Kidney tubule cell (primary cell): ENCODE measurements around the gene ATF6.

Source experiments
- DNase-seq: peaks from one replicate; pipeline ENCODE4 v3.0.0-alpha.2; 2018; ENCODE audit warnings: low spot score

ATF6 gene

GRCh38 chr1:161834967-161835550, 68.9 kb downstream of the ATF6 start:
- peak; percentile 17 for DNase-seq

- DNase-seq: no peak
Measured at GRCh38 chr1:161836018-161836417, 69.9 kb downstream of the ATF6 start.

- no peak for DNase-seq
Measured at GRCh38 chr1:161838362-161838761, 72.2 kb downstream of the ATF6 start.

- no peak for DNase-seq
Measured at GRCh38 chr1:161838885-161839284, 72.8 kb downstream of the ATF6 start.

- no peak for DNase-seq
Measured at GRCh38 chr1:161839591-161839990, 73.5 kb downstream of the ATF6 start.

GRCh38 chr1:161840363-161840762, 74.2 kb downstream of the ATF6 start:
- DNase-seq: no peak

- DNase-seq: no peak
Measured at GRCh38 chr1:161843156-161843555, 77.0 kb downstream of the ATF6 start.

- DNase-seq: no peak
Measured at GRCh38 chr1:161844696-161845095, 78.6 kb downstream of the ATF6 start.

- no peak for DNase-seq
Measured at GRCh38 chr1:161848676-161849075, 82.6 kb downstream of the ATF6 start.

- DNase-seq: no peak
Measured at GRCh38 chr1:161849518-161849917, 83.4 kb downstream of the ATF6 start.

GRCh38 chr1:161855260-161855659, 89.1 kb downstream of the ATF6 start:
- no peak for DNase-seq

- DNase-seq: no peak
Measured at GRCh38 chr1:161858271-161858670, 92.2 kb downstream of the ATF6 start.

GRCh38 chr1:161863549-161863948, 97.4 kb downstream of the ATF6 start:
- no peak for DNase-seq

- DNase-seq: no peak
Measured at GRCh38 chr1:161864577-161864976, 98.5 kb downstream of the ATF6 start.

- DNase-seq: peak; percentile 1
Measured at GRCh38 chr1:161866241-161866640, 100.1 kb downstream of the ATF6 start.

GRCh38 chr1:161868832-161869231, 102.7 kb downstream of the ATF6 start:
- DNase-seq: no peak

GRCh38 chr1:161869291-161869690, 103.2 kb downstream of the ATF6 start:
- no peak for DNase-seq

GRCh38 chr1:161872506-161872905, 106.4 kb downstream of the ATF6 start:
- no peak for DNase-seq

GRCh38 chr1:161879261-161879660, 113.1 kb downstream of the ATF6 start:
- DNase-seq: no peak

GRCh38 chr1:161884475-161884874, 118.4 kb downstream of the ATF6 start:
- DNase-seq: no peak

- DNase-seq: peak; percentile 54
Measured at GRCh38 chr1:161885003-161885402, 118.9 kb downstream of the ATF6 start.

GRCh38 chr1:161885759-161886158, 119.6 kb downstream of the ATF6 start:
- no peak for DNase-seq

- DNase-seq: no peak
Measured at GRCh38 chr1:161886589-161886988, 120.5 kb downstream of the ATF6 start.

- no peak for DNase-seq
Measured at GRCh38 chr1:161887730-161888287, 121.7 kb downstream of the ATF6 start.
